ENCODE measurements around the gene ATP6V0A1. TPM values are rescaled to one million over a fixed set of nuclear protein-coding genes. Genes with fewer than 3 reads are reported as not detected.

Gene ATP6V0A1
- total RNA-seq, 1 donor from 2014 or later = 40.4 TPM

DNA sequence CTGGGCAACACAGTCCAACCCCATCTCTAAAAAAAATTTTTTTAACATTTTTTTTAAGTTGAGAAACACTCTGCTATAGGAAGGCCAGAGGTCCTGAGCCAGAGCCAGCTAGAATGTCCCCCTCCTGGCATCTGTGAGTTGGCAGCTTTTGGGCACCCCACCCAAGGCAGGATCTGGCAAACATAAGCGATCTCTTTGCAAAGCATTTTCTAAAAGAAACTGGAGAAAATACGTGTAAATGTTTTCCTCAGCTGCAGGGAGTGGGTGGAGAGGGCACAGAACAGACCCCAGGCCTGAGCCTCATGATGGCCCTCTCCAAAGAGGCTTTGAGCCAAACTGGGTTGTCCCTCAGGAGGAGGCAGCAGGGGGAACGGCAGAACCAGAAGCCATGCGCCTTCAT lies 47.3 kb upstream of the ATP6V0A1 start:
- no peak for DNase-seq (ENCODE audit: low spot score)

GRCh38 chr17:42411905-42412679 lies 46.6 kb upstream of the ATP6V0A1 start:
- Histone ChIP-seq H3K9ac (no peak overlapping the region), H3K27ac (no peak overlapping the region), H3K27me3 (no peaks in the 10 kb centered on the region), H3K4me2 (no peak overlapping the region), H3K4me1 (peaks cover 23% of the 10 kb centered on the region), H3F3A (ENCODE audit: low read depth) (peaks cover 27% of the 10 kb centered on the region), H3K9me3 (ENCODE audit: low read depth) (no peaks in the 10 kb centered on the region), H3K36me3 (no peaks in the 10 kb centered on the region), H2AFZ (replicated peaks) (no peak overlapping the region), H4K20me1 (ENCODE audit: low read depth) (no peaks in the 10 kb centered on the region), H3K79me2 (ENCODE audit: low read depth) (no peaks in the 10 kb centered on the region), H3K4me3 (no peak overlapping the region)
- Mint-ChIP-seq H3K4me3 (no peak overlapping the region), H3K36me3 (no peaks in the 10 kb centered on the region), H3K9me3 (no peaks in the 10 kb centered on the region), H3K4me1 (peaks cover 13% of the 10 kb centered on the region), H3K27me3 (ENCODE audit: insufficient read depth, low read depth) (peaks cover 2% of the 10 kb centered on the region), H3K27ac (no peak overlapping the region)
- TF ChIP-seq EZH2 (IDR thresholded peaks at IDR 0.05) (no peak), EZH2phosphoT487 (IDR thresholded peaks at IDR 0.05) (no peak)
- TF ChIP-seq, protein P1, sequence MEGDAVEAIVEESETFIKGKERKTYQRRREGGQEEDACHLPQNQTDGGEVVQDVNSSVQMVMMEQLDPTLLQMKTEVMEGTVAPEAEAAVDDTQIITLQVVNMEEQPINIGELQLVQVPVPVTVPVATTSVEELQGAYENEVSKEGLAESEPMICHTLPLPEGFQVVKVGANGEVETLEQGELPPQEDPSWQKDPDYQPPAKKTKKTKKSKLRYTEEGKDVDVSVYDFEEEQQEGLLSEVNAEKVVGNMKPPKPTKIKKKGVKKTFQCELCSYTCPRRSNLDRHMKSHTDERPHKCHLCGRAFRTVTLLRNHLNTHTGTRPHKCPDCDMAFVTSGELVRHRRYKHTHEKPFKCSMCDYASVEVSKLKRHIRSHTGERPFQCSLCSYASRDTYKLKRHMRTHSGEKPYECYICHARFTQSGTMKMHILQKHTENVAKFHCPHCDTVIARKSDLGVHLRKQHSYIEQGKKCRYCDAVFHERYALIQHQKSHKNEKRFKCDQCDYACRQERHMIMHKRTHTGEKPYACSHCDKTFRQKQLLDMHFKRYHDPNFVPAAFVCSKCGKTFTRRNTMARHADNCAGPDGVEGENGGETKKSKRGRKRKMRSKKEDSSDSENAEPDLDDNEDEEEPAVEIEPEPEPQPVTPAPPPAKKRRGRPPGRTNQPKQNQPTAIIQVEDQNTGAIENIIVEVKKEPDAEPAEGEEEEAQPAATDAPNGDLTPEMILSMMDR (IDR thresholded peaks at IDR 0.05) = no peak
- DNase-seq (ENCODE audit: low spot score) = no peak

More for the DNA sequence above, 47.3 kb upstream of the ATP6V0A1 start:
- no peaks in the 10 kb centered on the region for H3K36me3 Mint-ChIP-seq
- H3K9ac ChIP-seq = no peak overlapping the region
- H3K4me3 Mint-ChIP-seq = no peak overlapping the region
- no peak overlapping the region for H3K27ac ChIP-seq
- no peaks in the 10 kb centered on the region for H4K20me1 ChIP-seq (ENCODE audit: low read depth)
- TF ChIP-seq, protein P1 (IDR thresholded peaks at IDR 0.05) = no peak
- no peak for TF ChIP-seq EZH2 (IDR thresholded peaks at IDR 0.05)
- TF ChIP-seq EZH2phosphoT487 (IDR thresholded peaks at IDR 0.05) = no peak
- no peak overlapping the region for H3K27ac Mint-ChIP-seq
- no peak overlapping the region for H2AFZ ChIP-seq (replicated peaks)
- H3K79me2 ChIP-seq (ENCODE audit: low read depth) = no peaks in the 10 kb centered on the region
- no peak overlapping the region for H3K4me2 ChIP-seq
- H3K4me3 ChIP-seq = no peak overlapping the region
- H3K36me3 ChIP-seq = no peaks in the 10 kb centered on the region
- no peaks in the 10 kb centered on the region for H3K9me3 Mint-ChIP-seq
- H3K4me1 ChIP-seq = peaks cover 28% of the 10 kb centered on the region
- H3K4me1 Mint-ChIP-seq = peaks cover 17% of the 10 kb centered on the region
- H3K9me3 ChIP-seq (ENCODE audit: low read depth) = no peaks in the 10 kb centered on the region
- no peaks in the 10 kb centered on the region for H3K27me3 ChIP-seq
- peaks cover 31% of the 10 kb centered on the region for H3F3A ChIP-seq (ENCODE audit: low read depth)
- H3K27me3 Mint-ChIP-seq (ENCODE audit: insufficient read depth, low read depth) = peaks cover 2% of the 10 kb centered on the region

DNA sequence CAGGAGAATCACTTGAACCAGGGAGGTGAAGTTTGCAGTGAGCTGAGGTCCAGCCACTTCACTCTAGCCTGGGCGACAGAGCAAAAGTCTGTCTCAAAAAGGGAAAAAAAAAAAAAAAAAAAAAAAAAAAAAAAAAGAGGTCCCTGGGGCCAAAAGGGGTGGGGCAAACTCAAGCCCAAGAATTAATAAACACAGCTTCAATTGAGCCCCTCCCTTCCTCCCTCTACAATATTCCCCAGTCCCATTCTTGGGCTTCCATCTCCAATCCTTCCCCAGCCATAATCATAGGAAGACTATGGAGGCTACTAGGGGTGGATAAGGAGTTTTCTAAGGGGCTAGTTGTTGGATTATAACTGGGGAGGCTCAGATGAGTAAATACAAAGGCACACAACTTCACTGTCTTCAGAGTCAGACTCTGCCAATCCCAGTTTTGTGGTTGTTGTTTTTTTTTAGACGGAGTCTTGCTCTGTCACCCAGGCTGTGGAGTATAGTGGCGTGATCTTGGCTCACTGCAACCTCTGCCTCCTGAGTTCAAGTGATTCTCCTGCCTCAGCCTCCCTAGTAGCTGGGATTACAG lies 45.1 kb upstream of the ATP6V0A1 start:
- no peak overlapping the region for H3K4me3 ChIP-seq
- H3K4me3 Mint-ChIP-seq = no peak overlapping the region
- no peak overlapping the region for H3K27ac ChIP-seq
- TF ChIP-seq EZH2 (IDR thresholded peaks at IDR 0.05) = no peak
- no peak for TF ChIP-seq EZH2phosphoT487 (IDR thresholded peaks at IDR 0.05)
- TF ChIP-seq, protein P1 (IDR thresholded peaks at IDR 0.05) = no peak
- no peak overlapping the region for H3K27ac Mint-ChIP-seq
- DNase-seq (ENCODE audit: low spot score) = no peak
- H3K4me1 Mint-ChIP-seq = peaks cover 4% of the 10 kb centered on the region
- no peaks in the 10 kb centered on the region for H3K9me3 Mint-ChIP-seq
- peaks cover 2% of the 10 kb centered on the region for H3K27me3 Mint-ChIP-seq (ENCODE audit: insufficient read depth, low read depth)
- no peak overlapping the region for H3K9ac ChIP-seq
- H3K9me3 ChIP-seq (ENCODE audit: low read depth) = no peaks in the 10 kb centered on the region
- no peak overlapping the region for H2AFZ ChIP-seq (replicated peaks)
- peaks cover 14% of the 10 kb centered on the region for H3F3A ChIP-seq (ENCODE audit: low read depth)
- peaks cover 11% of the 10 kb centered on the region for H3K4me1 ChIP-seq
- H3K4me2 ChIP-seq = no peak overlapping the region
- H3K36me3 Mint-ChIP-seq = no peaks in the 10 kb centered on the region
- no peaks in the 10 kb centered on the region for H3K27me3 ChIP-seq
- H3K36me3 ChIP-seq = no peaks in the 10 kb centered on the region
- H4K20me1 ChIP-seq (ENCODE audit: low read depth) = no peaks in the 10 kb centered on the region
- no peaks in the 10 kb centered on the region for H3K79me2 ChIP-seq (ENCODE audit: low read depth)

Data from neural progenitor cell (in vitro differentiated cells).